NCI-H1436 treated with DMSO at 0.1 percent for 48 hours (cell line): ENCODE data around the gene GALNTL6.
"Not testable (repeated sequence)": the region's sequence is repeated elsewhere in the genome, so short reads cannot be mapped to it uniquely, and the experiment has no call there.

Experiments used
- DNase-seq: peaks from one replicate; lab custom pipeline; 2025; lab: John Stamatoyannopoulos, UW

The GALNTL6 gene

DNA sequence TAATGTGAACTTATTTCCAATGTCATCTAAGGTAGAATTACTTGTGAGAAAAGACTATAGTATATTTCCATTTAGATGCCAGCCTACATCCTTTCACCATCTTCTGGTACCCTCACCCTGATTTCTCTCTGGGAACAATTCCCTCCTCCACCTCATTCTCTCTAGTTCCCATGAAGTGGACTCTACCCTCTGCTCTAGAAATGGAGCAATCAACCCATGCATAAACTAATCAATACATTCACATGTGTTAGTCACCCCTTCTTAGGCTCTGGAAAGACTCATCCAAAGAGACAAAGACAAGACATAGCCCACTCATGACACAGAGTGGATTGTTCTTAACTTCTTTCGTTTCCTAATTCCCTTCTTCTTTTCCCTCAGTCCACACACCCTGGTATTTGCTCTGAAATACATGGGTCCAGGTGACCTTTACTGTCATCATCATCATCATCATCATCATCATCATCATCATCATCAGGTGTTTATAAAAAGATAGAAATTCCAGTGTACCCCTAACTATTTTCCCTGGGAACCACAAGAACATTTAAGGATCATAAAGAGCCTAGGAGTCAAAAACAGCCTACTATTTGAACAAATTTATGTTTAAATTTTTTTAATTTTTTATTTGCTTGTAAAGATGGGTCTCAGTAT is 1056.5 kb downstream of the GALNTL6 start:
- DNase-seq = no peak

DNA sequence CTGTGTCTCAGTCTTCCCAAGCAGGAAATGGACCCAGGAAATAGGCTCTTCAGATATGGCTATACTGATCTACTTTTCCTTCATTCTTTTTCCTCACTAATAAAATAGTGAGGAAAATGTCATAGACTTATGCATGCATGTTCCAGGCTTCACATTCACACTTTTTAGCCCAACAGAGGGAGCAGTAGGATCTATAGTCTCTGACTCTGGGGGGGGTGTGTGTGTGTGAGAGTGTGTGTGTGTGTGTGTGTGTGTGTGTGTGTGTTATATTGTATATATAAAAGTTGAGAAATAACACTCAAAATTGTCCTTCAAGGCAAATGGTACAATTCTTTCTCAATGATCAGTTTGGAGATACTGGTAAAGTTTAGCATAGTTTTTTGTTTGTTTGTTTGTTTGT is 1058.2 kb downstream of the GALNTL6 start:
- DNase-seq = no peak

DNA sequence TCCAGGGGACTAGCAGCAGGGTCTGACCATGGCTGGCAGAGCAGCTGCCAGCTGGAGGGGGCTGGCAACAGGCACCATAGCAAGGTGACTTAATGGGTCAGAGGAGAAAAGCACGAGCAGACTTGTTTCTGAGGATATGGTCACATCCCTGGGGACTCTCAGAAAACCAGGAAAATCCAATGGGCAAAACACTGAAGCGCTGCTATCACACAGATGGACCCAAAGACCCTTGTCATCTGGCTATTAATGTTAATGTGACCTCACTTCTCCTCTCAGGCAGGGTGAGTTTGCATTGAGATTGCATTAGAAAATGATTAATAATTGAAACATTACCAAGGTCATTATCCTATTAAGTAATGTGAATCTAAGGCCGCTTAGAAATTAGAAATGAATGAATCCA is 1061.7 kb downstream of the GALNTL6 start:
- no peak for DNase-seq

DNA sequence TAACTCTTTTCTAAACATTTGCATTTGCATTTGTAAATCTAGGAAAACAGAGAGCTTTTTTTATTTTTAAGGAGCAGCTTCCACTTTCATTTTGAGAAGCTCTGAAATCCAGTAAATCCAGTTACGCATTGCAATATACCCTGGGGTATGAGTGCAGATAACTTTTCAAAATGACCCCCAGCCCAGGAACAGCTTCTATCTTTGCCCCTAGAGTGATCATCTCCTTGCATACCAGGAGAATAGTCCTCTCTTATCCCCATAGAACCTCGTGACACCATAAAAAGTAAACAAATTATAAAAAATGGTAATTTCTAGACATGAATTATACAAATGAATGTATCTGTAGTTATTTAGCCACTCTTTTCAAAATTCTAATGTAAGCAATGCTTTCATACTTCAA is 1063.2 kb downstream of the GALNTL6 start:
- no peak for DNase-seq

DNA sequence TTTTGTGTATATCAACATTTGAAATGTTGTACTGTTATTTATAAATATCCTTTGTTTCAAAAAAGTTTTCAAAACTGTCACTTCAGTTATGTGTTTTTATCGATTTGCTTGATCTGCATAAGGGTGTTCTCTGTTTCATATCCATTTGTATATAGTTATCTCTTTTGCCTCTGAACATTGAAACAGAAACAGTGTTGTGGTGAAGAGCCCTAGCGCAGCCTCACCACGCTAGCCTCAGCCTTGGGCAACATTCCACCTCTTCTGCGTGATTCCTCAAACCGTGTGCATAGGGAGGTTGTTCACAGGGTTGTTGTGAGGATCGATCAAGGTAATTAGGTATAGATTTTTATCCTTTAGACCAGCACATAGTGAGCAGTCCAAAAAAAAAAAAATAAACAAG is 1068.4 kb downstream of the GALNTL6 start:
- DNase-seq = no peak

DNA sequence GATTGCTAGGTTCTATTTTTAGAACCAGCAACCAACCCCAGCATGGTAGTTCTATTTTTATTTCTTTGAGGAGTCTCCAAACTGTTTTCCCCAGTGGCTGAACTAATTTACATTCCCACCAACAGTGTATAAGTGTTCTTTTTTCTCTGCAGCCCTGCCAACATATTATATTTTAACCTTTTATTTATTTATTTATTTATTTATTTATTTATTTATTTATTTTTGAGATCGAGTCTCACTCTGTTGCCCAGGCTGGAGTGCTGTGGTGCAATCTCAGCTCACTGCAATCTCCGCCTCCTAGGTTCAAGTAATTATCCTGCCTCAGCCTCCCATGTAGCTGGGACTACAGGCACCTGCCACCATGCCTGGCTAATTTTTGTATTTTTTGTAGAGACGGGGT is 1074.2 kb downstream of the GALNTL6 start:
- not testable (repeated sequence) for DNase-seq

DNA sequence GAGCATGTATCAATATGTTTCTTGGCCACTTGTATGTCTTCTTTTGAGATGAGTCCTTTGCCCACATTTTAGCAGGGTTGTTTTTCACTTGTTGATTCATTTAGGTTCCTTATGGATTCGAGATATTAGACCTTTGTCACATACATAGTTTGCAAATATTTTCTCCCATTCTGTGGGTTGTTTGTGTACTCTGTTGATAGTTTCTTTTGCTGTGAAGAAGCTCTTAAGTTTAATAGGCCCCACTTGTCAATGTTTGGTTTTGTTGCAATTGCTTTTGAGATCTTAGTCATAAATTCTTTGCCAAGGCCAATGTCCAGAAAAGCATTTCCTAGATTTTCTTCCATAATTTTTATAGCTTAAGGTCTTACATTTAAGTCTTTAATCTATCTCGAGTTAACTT is 1074.8 kb downstream of the GALNTL6 start:
- no peak for DNase-seq

DNA sequence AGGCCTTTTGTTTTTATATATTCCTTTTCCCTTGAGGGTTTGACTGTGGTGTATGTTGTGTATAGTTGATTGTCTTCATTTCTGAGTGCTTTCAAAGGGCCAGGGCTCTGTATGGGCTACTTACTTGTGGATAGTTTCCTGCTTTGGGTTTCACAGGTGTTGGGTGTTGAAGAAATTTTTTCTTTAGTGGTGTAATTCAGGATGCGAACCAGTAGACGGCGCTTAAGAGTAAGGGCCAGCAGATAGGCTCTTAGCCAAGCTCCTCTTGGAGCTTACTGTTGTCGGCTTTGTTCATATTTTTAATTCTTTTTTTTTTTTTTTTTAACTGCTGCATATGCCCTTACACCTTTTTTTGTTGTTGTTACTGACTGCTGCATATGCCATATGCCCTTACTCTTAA is 1079.1 kb downstream of the GALNTL6 start:
- DNase-seq = no peak

DNA sequence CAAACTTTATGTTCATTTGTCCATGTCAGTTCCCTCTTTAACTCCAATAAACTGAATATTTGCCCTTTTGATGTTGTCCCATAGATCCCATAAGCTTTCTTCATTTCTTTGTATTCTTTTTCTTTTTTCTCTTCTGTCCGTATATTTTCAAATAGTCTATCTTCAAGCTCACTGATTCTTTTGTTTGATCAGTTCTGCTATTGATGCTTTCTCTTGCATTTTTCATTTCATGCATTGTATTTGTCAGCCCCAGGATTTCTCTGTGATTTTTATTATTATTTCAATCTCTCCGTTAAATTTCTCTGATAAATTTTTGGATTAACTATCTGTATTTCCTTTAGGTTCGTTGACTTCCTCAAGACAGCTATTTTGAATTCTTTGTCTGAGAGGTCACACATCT is 1082.5 kb downstream of the GALNTL6 start:
- DNase-seq = no peak

DNA sequence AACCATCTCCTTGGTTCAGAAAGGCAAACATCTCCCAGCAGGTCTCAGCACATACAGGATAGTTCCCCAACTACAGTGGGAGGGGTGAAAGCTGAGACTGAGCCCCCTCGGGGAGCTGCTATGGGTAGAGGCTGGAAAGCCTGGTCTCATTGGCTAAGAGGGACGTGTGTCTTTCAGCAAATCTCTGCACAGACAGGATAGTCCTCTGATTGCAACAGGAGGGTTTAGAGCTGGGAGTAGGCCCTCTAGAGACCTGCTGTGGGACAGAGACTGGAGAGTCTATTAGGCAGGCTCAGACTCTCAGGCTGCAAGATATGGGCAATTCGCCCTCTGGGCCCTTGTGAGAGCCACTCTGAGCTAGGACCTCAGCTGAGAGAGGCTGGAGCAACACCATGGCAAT is 1083.8 kb downstream of the GALNTL6 start:
- DNase-seq = no peak

DNA sequence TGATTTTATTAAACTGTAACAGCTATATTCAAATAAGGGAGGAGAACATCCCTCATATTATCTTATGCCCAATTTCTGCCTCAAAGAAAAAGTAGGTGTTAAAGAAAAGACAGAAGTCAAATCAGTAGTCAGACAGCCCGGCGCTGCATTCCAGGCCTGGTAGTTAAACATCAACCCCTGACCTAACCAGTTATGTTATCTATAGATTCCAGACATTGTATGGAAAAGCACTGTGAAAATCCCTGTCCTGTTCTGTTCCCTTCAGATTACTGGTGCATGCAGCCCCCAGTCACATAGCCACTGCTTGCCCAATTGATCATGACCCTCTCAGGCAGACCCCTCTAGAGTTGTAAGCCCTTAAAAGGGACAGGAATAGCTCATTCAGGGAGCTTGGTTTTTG is 1085.5 kb downstream of the GALNTL6 start:
- no peak for DNase-seq

DNA sequence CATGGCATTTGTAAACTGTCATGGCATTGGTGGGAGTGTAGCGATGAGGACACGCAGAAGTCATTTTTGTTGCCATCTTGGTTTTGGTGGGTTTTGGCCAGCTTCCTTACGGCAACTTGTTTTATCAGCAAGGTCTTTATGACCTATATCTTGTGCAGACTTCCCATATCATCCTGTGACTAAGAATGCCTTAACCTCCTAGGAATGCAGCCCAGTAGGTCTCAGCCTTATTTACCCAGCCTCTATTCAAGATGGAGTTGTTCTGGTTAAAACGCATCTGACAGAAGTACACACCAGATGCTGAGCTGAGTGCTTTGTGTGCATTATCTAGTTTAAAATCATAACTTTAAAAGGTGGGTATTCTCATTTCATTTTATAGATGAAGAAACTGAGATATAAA is 1086.7 kb downstream of the GALNTL6 start:
- no peak for DNase-seq

DNA sequence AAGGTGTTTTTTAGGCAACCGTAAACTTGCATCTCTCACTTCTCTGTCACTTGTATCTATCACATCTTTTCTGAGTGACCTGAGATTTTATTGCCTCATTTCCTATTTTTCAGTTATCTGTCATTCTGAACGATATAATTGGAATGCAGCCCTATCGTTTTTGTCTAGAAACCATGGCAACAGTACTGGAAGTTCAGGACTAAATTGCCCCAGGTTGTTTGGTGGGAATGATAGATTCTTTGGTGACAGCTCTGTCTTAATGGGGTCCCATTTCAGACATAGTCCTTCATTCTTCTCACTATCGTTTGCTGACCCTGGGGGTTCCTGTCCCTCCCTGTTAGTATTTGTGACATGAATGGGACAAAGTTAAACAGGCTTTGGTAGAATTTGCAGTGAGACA is 1087.7 kb downstream of the GALNTL6 start:
- DNase-seq = no peak

DNA sequence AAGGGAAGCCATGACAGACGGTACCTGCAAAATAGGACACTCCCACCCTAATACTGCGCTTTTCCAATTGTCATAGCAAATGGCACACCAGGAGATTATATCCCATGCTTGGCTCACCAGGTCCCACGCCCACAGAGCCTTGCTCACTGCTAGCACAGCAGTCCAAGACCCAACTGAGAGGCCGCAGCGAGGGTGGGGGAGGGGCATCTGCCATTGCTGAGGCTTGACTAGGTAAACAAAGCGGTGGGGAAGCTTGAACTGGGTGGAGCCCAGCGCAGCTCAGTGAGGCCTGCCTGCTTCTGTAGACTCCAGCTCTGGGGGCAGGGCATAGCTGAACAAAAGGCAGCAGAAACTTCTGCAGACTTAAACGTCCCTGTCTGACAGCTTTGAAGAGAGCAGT is 1099.3 kb downstream of the GALNTL6 start:
- not testable (repeated sequence) for DNase-seq

DNA sequence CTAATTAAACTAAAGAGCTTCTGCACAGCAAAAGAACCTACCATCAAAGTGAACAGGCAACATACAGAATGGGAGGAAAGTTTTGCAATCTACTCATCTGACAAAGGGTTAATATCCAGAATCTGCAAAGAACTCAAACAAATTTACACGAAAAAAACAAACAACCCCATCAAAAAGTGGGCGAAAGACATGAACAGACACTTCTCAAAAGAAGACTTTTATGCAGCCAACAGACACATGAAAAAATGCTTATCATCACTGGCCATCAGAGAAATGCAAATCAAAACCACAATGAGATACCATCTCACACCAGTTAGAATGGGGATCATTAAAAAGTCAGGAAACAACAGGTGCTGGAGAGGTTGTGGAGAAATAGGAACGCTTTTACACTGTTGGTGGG is 1104.2 kb downstream of the GALNTL6 start:
- not testable (repeated sequence) for DNase-seq

DNA sequence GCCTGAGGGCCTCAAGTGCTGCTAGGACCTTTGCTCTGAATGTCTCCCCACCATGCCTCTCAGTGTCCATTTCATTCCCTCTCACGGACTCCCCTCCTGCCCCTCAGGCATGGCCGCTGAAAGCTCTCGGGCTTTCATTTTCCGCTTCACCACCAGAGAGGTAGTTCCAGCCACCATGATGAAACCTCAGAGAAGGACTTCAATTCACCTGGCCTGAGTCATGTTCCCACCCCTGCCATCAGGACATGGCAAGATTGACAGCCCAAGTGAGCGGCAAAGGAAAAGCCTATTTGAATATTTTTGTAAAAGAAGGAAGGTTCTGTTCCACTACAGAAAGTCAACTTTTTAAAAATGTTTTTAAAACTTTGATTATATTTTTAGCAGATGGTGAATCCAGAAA is 1106.1 kb downstream of the GALNTL6 start:
- no peak for DNase-seq

DNA sequence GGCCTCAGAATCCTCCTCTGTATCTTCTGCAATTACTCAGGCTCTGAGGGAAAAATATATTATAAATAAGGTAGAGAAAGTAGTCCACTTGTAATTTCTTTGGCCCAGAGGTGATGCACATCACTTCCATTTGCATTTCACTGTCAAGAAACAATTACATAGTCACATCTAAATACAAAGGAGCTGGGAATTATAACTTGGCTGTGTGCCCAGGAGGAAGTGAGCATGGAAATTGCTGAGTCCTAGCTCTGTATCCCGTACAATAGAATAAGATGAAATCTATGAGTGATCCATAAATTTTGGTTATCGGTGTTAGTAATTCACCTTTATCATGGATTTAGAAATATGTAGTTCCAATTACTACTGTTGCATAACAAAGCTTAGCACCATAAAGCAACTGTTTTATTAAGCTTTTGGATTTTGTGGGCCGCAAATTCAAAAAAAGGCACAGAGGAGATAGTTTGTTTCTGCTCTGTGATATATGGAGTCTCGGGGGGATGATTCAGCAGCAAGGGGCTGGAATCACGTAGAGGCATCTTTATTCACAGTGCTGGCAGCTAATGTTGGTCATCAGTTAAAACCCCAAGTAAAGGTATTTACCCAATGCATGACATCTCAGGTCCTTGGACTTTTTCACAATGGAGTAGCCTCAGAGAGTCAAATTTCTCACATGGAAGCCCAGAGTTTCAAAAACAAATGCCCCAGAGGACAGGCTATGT is 1114.1 kb downstream of the GALNTL6 start:
- no peak for DNase-seq

DNA sequence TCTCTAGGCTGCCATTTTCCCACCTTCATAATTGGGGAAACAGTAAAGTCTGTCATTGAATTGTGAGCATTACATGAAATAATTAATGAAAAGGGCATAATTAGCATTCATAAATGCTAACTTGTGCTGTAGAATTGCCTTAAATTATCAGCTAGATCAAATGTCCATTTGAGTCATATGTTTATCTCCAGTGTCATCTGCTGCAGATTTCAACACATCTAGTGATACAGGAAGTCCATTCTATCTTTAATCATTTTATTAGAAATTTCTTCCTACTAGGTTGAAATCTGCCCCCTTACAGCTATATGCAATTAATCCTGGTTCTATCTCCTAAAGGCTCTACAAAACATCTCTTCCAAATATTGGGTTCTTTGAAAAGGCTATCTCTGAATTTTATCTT is 1115.1 kb downstream of the GALNTL6 start:
- no peak for DNase-seq

DNA sequence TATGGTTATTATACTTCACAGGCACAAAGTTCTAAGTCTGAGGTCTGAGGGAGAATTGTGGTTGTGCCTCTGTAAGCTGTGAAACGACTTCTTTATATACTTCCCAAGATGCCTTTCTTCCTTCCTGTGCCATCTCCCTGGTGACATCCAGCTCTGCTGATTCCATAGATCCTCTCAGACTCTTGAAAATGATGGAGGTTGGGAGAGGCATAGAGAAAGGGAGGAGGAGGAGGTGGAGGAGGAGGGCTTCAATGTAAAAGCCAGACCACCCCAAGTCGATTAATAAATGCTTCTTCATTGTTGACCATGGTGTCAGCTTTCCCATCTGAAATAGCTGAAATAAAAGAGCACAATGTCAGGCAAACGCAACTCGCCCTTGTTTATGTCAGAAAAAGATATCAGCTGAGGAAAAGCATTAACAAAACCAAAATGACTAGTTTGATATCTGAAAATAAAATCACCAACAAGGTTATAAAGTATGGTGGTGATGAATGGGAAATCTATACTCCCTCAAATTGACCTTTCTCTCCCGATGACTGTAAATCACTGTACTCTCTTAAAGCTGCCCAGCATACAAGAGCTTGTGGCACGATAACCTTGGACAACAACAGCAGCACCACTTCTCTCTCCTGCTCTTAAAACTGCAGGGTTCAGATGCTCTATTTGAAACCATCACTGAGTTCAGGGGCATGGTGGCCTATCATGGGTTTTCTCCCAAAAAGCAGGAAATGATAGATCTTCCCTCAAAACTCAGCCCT is 1125.0 kb downstream of the GALNTL6 start:
- DNase-seq = no peak

DNA sequence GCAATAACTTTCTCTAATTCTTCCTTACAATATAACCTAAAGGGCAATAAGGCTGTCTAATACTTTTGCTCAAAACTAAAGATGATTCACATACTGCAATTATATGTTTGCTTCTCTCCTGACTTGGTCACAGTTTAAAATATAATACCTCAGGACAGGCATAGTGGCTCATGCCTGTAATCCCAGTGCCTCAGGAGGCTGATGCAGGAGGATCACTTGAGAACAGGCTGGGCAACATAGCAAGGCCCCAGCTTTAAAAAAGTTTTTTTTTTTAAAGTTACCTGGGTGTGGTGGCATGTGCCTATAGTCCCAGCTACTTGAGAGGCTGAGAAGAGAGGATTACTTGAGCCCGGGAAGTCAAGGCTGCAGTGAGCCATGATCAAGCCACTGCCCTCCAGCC is 1125.7 kb downstream of the GALNTL6 start:
- DNase-seq = no peak

DNA sequence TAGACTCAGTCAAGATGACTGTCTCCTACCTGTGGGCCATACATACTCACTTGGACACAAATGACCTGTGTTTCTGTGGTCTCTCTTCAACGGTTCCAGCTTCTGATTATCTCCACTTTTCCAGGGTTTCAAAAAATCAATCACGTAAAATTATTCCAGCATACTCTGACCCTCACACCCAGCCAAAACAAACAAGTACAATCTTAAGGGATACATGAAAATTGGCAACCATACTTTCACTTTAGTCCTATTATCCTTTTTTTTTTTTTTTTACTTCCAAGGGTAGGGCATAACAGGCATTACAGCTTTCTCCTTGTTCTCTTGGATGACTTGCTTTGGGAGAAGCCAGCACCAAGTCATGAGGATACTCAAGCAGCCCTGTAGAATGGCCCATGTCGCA is 1129.6 kb downstream of the GALNTL6 start:
- DNase-seq = no peak

DNA sequence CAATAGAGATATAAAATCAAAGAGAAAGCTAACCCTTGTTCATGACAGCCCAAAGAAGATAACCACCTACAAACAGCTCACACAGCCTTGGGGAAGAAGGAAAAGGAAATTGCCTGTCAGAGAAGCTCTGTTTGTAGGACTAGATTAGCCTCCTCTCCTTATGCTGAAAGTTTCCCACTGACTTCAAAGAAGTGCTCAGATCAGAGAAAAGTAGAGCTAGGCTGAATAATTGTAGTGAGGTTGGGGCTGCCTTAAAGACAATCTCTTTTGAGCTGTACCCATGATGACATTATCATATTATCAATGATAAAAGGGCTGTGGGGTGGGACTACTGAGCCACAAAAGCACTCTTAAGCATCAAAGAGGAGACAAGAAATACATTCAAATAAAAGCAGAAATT is 1132.4 kb downstream of the GALNTL6 start:
- DNase-seq = no peak

DNA sequence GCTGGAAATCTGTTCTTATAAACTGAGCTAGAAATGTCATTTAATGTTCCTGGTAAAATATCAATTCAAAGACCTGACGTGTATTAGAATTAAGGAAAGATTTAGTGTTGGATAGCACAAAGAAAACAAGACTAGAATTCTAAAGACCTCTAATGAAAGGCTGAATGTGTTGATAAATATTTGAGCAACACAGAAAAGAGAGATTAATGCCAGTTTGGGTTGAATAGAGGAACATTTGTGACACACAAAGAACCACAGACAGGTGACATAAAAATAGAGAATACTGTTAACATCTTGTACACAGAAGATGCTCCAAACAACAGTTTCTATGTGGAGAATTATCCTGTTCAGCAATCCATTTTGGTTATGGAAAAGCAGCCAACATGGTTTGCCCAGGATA is 1133.3 kb downstream of the GALNTL6 start:
- no peak for DNase-seq
